HG02884 (cell line): ENCODE results near the gene ARHGEF4.
"Not testable (repeated sequence)": the region's sequence is repeated elsewhere in the genome, so short reads cannot be mapped to it uniquely, and the experiment has no call there.

Experiments
- ATAC-seq: cut with Tn5 transposase; IDR thresholded peaks from one replicate; pipeline ENCODE4 v1.9.1; 2021; ENCODE audit warnings: mild to moderate bottlenecking, moderate library complexity; ENCODE audit not compliant: unreplicated experiment

Gene ARHGEF4

DNA sequence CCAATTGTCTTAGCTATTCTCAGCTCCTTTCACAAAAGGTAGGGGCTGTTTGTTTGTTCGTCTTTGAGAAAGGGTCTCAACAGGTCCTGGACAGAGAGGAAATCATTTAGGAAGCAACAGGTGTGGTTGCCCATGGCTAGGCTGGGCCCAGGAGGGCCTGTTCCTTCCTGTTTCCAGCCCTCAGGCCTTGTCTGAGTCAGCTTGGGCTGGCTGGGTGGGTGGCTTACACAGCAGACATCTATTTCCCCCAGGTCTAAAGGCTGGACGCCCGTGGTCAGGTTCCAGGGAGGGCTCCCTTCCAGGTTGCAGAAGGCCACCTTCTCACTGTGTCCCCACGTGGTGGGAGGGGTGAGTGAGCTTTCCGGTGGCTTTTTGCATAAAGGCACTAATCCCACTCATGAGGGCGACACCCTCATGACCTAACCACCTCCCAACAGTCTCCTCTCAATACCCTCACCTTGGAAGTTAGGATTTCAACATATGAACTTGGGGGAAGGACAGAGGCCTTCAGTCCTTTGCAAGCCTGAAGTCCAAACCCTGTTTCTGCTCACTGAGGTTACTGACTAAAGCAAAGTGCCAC, 45.5 kb downstream of the ARHGEF4 start:
- no peak for ATAC-seq

DNA sequence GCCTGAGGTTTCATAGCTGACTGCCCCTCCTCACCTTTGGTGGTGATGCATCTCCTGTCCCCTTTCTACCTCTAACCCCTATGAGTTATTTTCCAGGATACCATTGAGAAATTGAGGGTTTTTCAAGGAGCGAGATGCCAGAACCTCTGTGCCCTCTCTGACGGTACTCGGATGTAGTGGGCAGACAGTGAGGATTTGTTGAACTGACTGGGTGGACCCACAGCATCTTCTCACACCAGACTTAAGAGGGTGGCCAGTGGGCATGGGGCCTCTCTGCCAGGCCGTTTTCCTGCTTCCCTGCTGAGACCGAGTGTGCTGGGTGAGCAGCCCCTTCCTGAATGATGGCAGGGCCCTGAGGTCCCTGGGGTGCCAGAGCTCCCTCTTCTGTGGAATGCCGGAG, 46.3 kb downstream of the ARHGEF4 start:
- no peak for ATAC-seq

DNA sequence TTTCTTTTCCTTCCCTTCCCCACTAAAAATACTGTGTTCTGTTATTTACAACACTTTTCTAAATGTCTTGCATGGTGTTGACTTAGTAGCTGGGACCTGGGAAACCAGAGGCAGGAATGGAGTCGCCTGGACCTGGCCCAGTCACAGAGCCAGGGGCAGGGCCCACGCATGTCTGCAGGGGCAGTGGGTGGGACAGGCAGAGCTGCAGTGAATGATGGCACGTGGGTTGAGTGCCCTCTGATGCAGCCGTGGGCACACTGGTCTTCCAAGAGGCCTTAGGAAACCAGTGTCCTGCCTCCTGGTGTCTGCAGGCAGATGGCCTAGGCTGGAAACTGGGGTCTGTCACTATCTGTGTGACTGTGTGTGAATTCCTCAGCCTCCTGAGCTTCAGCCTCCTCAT, 46.8 kb downstream of the ARHGEF4 start:
- ATAC-seq = no peak

GRCh38 chr2:130884013-130884412, 47.3 kb downstream of the ARHGEF4 start:
- no peak for ATAC-seq

DNA sequence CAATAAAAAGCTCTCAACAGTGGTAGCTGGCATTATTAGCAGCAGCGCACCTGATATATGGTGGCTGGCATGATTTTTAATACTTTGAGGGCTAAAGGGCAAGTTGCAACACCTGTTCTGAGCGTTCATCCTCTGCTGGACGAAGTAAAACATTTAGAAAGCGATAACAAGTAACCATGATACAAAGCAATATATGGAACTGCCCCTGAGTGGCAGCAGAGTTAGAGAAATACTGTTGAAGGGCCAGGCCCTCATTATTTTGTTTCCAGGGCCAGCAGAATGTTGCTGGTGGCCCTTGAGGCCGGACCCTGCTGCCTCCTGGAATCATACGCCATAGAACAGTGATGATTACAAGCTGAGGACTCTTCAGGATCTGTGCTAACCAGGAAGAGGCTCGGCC, 47.8 kb downstream of the ARHGEF4 start:
- no peak for ATAC-seq

- ATAC-seq = no peak
These were observed 50.9 kb downstream of the ARHGEF4 start for GRCh38 chr2:130887643-130888042.

GRCh38 chr2:130890941-130891669, 54.4 kb downstream of the ARHGEF4 start:
- ATAC-seq = no peak

DNA sequence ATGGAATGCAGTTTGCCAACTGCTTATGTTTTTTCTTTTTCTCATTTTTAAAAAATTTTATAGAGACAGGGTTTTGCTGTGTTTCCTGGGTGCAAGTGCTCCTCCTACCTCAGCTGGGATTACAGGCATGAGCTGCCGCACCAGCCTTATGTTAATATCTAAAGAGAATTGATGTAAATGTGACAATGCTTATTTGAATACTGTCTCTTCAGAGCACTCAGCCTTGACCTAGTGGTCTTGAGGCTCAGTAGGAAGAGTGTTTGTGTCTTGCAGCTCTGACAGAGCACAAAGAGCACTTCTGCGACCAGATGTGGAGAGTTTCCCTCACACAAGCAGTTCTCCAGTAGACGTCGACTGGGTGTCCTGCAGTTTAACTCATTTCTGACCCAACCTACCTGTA, 55.3 kb downstream of the ARHGEF4 start:
- ATAC-seq = no peak

- ATAC-seq = no peak
These were observed 56.4 kb downstream of the ARHGEF4 start for GRCh38 chr2:130892793-130893785.

DNA sequence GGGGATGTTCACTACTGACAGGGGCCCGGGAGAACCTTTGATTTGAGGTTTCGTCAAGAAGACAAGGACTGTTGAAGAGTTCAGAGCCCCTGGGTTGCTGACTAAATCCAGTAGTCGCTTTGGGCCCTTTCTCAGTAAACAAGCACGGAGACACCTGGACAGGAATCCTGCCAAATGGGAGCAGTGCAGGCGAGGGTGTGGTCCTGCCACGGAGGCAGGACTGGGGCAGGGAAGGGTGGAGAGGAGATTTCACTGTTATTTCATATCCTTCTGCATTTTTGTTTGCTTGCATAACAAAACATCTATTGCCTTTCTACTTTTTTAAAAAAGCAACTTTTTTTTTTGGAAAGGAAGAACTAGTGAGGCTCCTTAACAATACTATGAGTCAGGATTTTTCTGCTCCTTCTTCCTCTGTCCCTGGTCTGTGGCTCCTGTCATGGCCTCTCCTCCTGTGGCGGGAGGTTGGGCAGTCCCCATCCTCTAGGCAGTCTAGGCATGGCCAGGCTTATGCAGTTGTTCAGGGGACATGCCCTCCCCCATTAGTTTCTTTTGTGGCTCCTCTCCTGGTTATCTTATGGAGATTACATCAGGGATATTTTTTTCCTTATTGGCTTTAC, 57.7 kb downstream of the ARHGEF4 start:
- no peak for ATAC-seq

- ATAC-seq = no peak
These were observed 60.1 kb downstream of the ARHGEF4 start for GRCh38 chr2:130896813-130897212.

GRCh38 chr2:130898553-130898952, 61.8 kb downstream of the ARHGEF4 start:
- ATAC-seq = no peak

GRCh38 chr2:130899306-130899705, 62.6 kb downstream of the ARHGEF4 start:
- ATAC-seq = no peak

GRCh38 chr2:130901061-130901460, 64.3 kb downstream of the ARHGEF4 start:
- no peak for ATAC-seq

DNA sequence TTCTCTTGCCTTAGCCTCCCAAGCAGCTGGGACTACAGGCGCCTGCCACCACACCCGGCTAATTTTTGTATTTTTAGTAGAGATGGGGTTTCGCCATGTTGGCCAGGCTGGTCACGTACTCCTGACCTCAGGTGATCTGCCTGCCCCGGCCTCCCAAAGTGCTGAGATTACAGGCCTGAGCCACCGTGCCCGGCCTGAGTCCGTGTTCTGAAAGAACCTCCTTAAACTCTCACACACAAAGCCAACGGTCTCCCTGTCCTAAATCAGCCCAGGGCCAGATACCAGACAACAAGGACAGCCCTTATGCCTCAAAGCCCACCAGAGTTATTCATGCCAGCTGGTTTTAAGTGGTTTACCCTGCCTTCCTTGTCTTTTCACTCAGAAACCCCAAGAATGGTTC, 64.9 kb downstream of the ARHGEF4 start:
- not testable (repeated sequence) for ATAC-seq

- no peak for ATAC-seq
These were observed 72.1 kb downstream of the ARHGEF4 start for GRCh38 chr2:130908832-130909231.

DNA sequence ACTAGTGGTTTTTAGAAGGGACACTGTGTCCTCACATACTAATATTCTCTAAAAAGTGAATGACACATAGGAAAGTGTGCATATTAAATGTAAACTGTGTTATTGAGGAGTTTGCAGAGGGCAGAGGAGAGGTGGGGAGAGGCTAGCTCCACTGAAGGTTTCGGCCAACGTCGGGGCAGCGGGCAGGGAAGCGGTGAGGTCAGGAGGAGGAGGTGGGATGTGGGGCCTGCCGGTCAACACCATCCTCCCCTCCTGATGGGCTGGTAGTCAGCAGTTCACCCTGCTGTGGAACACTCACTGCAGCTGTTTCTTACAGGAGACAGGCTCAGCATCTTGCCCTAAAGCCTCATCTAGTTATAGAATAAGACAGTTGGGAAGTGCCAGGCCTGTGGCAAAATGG, 74.2 kb downstream of the ARHGEF4 start:
- ATAC-seq = no peak

DNA sequence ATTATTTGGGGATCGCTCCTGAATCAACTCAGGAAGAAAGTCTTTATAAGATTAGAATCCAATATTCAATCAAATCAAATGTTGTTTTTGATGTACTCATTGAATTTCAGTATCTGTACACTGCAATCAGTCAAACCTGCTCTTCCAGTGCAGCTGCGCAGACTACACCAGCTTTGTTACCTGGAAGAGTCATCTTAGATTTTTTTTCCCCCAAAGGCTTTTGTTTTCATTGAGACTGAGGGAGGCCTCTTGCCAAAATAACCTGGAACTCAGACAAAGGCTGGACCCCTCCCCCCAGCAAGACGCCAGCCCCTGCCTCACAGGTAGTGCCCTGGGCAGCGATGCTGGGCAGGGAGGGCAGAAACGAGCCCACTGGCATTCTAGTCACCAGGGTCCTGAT, 74.8 kb downstream of the ARHGEF4 start:
- ATAC-seq = no peak

DNA sequence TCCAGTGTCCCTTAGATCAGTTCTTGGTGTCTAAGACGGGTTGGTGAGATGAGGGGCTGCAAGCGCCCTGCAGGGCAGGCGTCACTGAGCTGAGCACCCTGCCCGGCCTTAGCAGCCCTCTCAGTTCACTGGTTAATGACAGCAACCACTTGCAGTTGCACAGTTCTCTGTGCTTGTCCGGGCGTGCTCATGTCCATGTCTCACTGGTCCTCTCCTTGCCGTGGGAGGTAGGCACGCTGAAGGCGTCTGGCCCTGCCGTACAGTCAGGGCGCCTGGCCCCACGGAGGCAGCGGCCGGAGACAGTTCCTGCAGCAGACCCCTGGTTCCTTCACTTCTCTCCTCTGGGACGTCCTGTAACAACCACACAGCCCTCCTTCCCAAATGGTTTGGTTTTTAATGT, 75.3 kb downstream of the ARHGEF4 start:
- no peak for ATAC-seq

GRCh38 chr2:130912471-130912870, 75.8 kb downstream of the ARHGEF4 start:
- no peak for ATAC-seq

DNA sequence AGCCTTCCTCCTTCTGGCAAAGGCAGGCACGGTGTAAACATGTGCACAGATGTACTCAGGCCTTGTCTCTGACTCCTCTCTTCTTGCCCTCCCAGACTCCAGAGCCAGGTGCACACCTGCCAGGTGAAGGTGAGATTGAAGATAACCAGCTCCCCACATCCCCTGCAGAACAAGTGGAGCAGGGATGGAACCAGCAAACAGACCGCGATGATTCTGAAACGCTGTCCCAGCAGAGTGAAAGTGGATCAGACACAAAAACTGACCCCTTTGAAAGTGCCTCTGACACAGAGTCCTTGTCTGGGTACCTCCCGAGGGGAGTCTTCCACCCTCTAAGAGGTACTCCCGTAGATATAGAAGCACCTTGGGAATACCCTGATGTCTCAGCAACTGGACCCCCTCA, 77.2 kb downstream of the ARHGEF4 start:
- no peak for ATAC-seq
